LHCN-M2 (cell line): ENCODE measurements around the gene MKNK2. TPM values are rescaled to one million over a fixed set of nuclear protein-coding genes. Genes with fewer than 3 reads are reported as not detected.
"Not testable (repeated sequence)": the region's sequence is repeated elsewhere in the genome, so short reads cannot be mapped to it uniquely, and the experiment has no call there.

Source experiments
- DNase-seq: peaks from one replicate; pipeline ENCODE4 v3.0.0-alpha.2; 2012; ENCODE audit warnings: low read depth
- polyA plus RNA-seq: library from polyadenylated mRNA; unstranded; fragments of >200 nt; gene quantifications from one replicate; pipeline ENCODE4 v1.2.1, GENCODE V29; 2012; ENCODE audit warnings: missing spikeins
- total RNA-seq: library from RNA; depleted of rRNA; stranded (reverse); fragments of >200 nt; gene quantifications from 2 replicates; pipeline ENCODE4 v1.2.3, GENCODE V29; 2014; rRNA removed

Gene MKNK2
- 44.0 and 49.5 TPM in 2 replicates for total RNA-seq
- 22.1 TPM for polyA plus RNA-seq

- DNase-seq: peak; percentile 80
Measured at GRCh38 chr19:2050991-2051772, at the start of gene MKNK2. TSS of gene MKNK2 (minus strand) at chr19:2051244. CDS start at chr19:2050851, 393 bp downstream.

GRCh38 chr19:2100719-2101061 lies 49.6 kb upstream of the MKNK2 start:
- no peak for DNase-seq

DNA sequence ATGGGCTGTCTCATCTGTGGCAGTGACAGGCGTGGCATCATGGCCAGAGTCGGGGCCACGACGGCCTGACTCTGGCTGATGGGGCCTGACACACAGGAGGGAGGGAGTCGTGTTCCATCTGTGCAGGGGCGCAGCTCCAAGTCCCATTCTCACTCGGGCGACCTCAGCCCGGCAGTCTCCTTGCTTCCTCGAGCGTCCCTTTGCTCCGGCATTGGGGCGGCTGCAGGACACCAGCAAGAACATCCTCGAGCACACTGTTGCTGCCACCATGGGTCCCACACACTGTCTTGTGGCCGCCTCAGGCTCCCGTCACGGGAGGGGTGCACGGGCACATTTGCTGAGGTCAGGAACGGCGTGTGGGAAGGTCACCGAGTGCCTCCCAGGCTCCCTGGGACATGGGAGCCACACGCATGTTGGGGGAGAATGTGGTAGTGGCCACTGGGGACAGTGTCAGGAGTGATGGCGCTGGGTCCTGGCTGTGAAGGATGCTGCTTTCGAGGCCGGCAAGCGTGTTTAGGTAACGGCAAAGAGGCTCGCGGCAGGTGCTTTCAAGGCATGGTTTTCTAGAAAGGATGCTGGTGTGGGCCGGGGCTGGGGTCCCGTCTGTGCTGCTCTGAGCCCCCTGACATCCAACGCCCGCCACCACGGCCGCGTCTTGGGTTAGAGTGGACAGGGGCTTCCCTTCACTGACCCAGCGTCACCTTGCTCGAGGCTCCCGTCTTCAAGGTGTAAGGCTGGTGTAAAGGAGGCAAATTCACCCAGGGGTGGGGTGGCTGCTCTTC lies 49.1 kb upstream of the MKNK2 start:
- no peak for DNase-seq

- no peak for DNase-seq
Measured at GRCh38 chr19:2099054-2099501, 48.0 kb upstream of the MKNK2 start.

DNA sequence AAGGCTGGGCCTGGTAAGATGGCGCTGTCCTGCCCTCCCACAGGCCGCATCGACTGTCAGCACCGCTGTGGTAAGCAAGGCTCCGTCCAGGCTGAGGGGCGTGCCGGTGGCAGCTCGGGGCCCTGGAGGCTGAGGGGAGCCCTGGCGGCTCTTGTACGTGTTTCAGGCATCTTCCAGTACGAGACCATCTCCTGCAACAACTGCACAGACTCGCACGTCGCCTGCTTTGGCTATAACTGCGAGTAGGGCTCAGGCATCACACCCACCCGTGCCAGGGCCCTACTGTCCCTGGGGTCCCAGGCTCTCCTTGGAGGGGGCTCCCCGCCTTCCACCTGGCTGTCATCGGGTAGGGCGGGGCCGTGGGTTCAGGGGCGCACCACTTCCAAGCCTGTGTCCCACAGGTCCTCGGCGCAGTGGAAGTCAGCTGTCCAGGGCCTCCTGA lies 46.9 kb upstream of the MKNK2 start:
- no peak for DNase-seq

- DNase-seq: no peak
Measured at GRCh38 chr19:2097203-2097885, 46.3 kb upstream of the MKNK2 start.

DNA sequence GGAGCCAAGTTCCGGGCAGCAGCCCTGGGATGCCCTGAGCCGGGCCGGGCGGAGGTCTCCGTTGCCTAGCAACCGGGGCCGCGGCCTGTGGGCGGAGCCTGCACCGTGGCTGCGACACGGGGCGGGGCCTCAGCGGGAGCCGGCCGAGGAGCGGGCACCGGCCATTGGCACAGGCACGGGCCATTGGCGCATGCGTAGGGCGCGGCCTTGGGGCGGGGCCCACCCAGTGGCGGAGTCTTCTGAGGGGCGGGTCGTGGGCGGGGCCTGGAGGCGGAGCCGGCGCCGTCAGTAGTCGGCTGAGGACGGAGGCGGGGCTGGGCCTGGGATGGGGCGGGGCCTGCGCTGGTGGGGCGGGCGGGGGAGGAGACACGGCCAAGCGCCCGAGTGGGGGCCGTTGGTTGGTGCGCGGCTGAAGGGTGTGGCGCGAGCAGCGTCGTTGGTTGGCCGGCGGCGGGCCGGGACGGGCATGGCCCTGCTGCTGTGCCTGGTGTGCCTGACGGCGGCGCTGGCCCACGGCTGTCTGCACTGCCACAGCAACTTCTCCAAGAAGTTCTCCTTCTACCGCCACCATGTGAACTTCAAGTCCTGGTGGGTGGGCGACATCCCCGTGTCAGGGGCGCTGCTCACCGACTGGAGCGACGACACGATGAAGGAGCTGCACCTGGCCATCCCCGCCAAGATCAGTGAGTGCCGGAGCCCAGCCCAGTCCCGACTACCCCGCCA lies 45.6 kb upstream of the MKNK2 start, which contains the start of gene IZUMO4:
Gene IZUMO4 (plus strand): TSS at position 436 of the 723 bp plus-strand sequence. CDS start 31 bp downstream, at position 467.
- peak; percentile 93 for DNase-seq

DNA sequence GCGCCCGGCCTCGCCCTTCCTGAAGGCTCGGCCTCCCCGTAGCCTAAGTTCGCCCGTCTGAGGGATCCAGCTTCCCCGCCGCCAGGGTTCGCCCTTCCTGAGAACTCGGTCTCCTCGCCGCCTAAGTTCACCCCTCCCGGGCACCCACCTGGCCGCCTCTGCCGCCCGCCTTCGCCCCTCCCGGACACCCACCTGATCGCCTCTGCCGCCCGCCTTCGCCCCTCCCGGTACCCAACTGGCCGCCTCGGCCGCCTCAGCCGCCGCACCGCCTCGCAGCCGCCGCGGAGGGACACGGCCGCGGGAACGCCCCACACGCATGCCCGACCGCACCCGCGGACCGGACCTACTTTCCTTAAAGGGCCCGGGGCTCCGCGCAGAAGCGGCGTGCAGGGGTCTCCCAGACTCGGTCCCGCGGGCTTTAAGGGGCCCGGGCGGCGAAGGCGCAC lies 45.0 kb upstream of the MKNK2 start, which contains the start of gene MOB3A:
Gene MOB3A (minus strand): TSS at position 293 of the 446 bp plus-strand sequence. CDS start 17,766 bp downstream, outside the sequence.
- peak; percentile 91 for DNase-seq

GRCh38 chr19:2091926-2092525 lies 41.0 kb upstream of the MKNK2 start:
- not testable (repeated sequence) for DNase-seq

DNA sequence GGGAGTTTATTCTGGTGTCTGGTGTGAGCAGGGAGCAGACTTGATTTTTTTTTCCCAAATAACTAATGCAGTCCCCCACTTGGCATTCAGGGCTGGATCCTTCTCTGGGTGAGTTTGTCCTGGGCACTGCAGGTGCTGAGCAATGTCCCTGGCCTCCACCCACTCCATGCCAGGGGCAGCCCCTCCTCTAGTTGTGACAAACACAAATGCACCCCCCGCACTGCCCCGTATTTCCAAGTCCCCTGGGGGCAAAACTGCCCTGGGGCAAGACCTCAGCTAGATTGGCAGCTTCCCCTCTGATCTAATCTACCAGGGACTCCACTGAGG lies 38.6 kb upstream of the MKNK2 start:
- DNase-seq: no peak

DNA sequence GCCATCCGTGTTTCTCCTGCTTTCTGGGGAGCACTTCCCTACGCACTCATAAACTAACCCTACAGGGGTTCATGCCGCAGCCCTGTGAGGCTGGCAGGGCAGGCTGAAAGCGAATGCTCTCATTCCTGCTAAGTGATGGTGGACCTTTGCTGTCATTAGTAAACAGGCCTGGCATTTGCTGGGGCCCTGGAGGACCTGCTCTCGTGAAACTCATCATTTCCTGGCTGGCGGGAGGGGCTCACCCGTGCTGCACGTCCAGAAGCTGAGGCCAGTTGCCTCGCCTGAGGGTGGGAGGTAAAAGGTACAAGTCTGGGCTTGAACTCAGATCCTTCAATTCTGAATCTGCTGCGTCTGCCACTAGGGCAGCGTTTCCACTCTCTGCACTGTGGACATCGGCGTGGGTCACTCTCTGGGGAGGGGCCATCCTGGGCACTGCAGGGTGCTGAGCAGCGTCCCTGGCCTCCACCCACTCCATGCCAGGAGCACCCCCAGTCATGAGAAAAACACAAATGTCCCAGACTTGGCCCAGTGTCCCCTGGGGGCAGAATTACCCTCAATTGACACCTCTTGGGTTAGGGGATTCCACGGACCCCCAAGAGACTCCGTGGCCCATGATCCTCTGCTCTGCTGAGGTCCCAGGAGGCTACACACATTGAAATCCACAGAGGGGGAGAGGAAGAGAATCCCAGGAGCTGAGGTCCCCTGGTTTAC lies 38.1 kb upstream of the MKNK2 start:
- no peak for DNase-seq

DNA sequence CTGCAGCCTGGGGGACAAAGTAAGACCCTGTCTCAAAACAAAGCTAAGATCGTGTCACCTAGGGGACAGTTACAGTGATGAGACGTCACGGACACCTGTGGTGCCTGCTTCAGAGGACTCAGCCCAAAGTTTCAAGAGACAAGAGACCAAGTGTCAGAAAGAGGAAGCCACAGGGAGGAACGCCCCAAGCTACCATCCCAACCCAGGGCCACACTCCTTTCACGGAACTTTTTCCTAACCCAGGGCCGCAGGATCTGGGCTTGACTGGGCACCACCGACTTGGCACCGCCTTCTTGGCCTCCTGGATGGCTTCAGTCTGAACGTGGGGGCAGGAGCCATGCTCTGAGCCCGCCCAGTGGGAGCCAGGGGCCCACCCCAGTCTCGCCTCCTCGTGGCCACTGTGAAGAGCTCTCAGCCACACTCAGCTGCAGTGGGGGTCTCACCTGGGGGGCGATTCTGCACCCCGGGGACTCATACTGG lies 36.6 kb upstream of the MKNK2 start:
- DNase-seq: no peak

GRCh38 chr19:2086695-2087620 lies 35.9 kb upstream of the MKNK2 start:
- not testable (repeated sequence) for DNase-seq

- DNase-seq: no peak
Measured at GRCh38 chr19:2084993-2085720, 34.1 kb upstream of the MKNK2 start.

- no peak for DNase-seq
Measured at GRCh38 chr19:2083174-2083854, 32.3 kb upstream of the MKNK2 start.

- DNase-seq: no peak
Measured at GRCh38 chr19:2081873-2082810, 31.1 kb upstream of the MKNK2 start.
